ENCODE results near the gene PDE4B.
A peak's percentile ranks its signal among the peaks of the same experiment; 100 is the strongest.

The PDE4B gene

DNA sequence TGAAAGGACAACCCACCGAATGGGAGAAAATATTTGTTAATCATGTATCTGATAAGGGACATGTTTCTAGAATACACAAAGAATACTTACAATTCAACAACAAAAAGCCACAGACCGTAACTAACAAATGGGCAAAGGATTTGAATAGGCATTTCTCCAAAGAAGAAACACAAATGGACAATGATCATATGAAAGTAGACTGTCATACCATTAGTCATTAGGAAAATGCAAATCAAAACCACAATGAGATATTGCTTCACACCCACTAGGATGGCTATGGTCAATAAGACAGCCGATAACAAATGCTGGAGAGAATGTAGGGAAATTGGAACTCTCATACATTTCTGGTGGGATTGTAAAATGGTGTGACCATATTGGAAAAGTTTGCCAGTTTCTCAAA lies 374.1 kb downstream of the PDE4B start:
- DNase-seq (ENCODE audit: extremely low read depth, insufficient read length), result no peak
- no peak for TF ChIP-seq CTCF (IDR thresholded peaks at IDR 0.05; ENCODE audit: insufficient read depth, low read length, poor library complexity, severe bottlenecking)

GRCh38 chr1:66167267-66167666 lies 374.6 kb downstream of the PDE4B start:
- TF ChIP-seq CTCF (IDR thresholded peaks at IDR 0.05; ENCODE audit: insufficient read depth, low read length, poor library complexity, severe bottlenecking), result no peak
- DNase-seq (ENCODE audit: extremely low read depth, insufficient read length), result no peak

More for the DNA sequence above, 374.1 kb downstream of the PDE4B start:
- no peaks in the 10 kb centered on the region for H3K36me3 ChIP-seq (ENCODE audit: control insufficient read depth, insufficient read depth, low read length)
- no peaks in the 10 kb centered on the region for H3K27me3 ChIP-seq (replicated peaks; ENCODE audit: control insufficient read depth, insufficient read depth, low read length)
- no peak overlapping the region for H3K4me3 ChIP-seq (replicated peaks; ENCODE audit: low read depth, low read length)

GRCh38 chr1:66168467-66168887 lies 375.8 kb downstream of the PDE4B start:
- Histone ChIP-seq H3K36me3 (ENCODE audit: control insufficient read depth, insufficient read depth, low read length) (no peaks in the 10 kb centered on the region), H3K27me3 (replicated peaks; ENCODE audit: control insufficient read depth, insufficient read depth, low read length) (no peaks in the 10 kb centered on the region), H3K4me3 (replicated peaks; ENCODE audit: low read depth, low read length) (no peak overlapping the region)
- no peak for TF ChIP-seq CTCF (IDR thresholded peaks at IDR 0.05; ENCODE audit: insufficient read depth, low read length, poor library complexity, severe bottlenecking)
- DNase-seq (ENCODE audit: extremely low read depth, insufficient read length), result peak; percentile 9

More at GRCh38 chr1:66167267-66167666, 374.6 kb downstream of the PDE4B start:
- H3K27me3 ChIP-seq (replicated peaks; ENCODE audit: control insufficient read depth, insufficient read depth, low read length), result no peaks in the 10 kb centered on the region
- H3K4me3 ChIP-seq (replicated peaks; ENCODE audit: low read depth, low read length), result no peak overlapping the region
- H3K36me3 ChIP-seq (ENCODE audit: control insufficient read depth, insufficient read depth, low read length), result no peaks in the 10 kb centered on the region

GRCh38 chr1:66168948-66169671 lies 376.4 kb downstream of the PDE4B start:
- no peak overlapping the region for H3K4me3 ChIP-seq (replicated peaks; ENCODE audit: low read depth, low read length)
- H3K36me3 ChIP-seq (ENCODE audit: control insufficient read depth, insufficient read depth, low read length), result no peaks in the 10 kb centered on the region
- H3K27me3 ChIP-seq (replicated peaks; ENCODE audit: control insufficient read depth, insufficient read depth, low read length), result no peaks in the 10 kb centered on the region
- DNase-seq (ENCODE audit: extremely low read depth, insufficient read length), result no peak
- no peak for TF ChIP-seq CTCF (IDR thresholded peaks at IDR 0.05; ENCODE audit: insufficient read depth, low read length, poor library complexity, severe bottlenecking)

GRCh38 chr1:66172272-66172671 lies 379.6 kb downstream of the PDE4B start:
- no peaks in the 10 kb centered on the region for H3K36me3 ChIP-seq (ENCODE audit: control insufficient read depth, insufficient read depth, low read length)
- H3K4me3 ChIP-seq (replicated peaks; ENCODE audit: low read depth, low read length), result no peak overlapping the region
- peaks cover 2% of the 10 kb centered on the region; the same call in 1 of the 2 replicates for H3K27me3 ChIP-seq (replicated peaks; ENCODE audit: control insufficient read depth, insufficient read depth, low read length)
- no peak for TF ChIP-seq CTCF (IDR thresholded peaks at IDR 0.05; ENCODE audit: insufficient read depth, low read length, poor library complexity, severe bottlenecking)
- no peak for DNase-seq (ENCODE audit: extremely low read depth, insufficient read length)
